GM23338 (cell line): ENCODE results near the gene SMYD3. TPM values are rescaled to one million over a fixed set of nuclear protein-coding genes. Genes with fewer than 3 reads are reported as not detected.

Experiments
- ATAC-seq: fragments of 200-7000 bp; cut with Tn5 transposase; 3 replicates; pipeline ENCODE4 v1.9.1; 2020
- DNase-seq: peaks from one replicate; pipeline ENCODE4 v3.0.0-alpha.2; 2015; ENCODE audit warnings: low spot score
- H2AFZ ChIP-seq: fragments of 200-600 bp; sonication (generic); 2 replicates; pipeline ENCODE4 v1.8.0; 2016; ENCODE audit warnings: antibody characterized with exemption, mild to moderate bottlenecking, moderate library complexity
- H3F3A ChIP-seq: fragments of 200-600 bp; sonication (generic); replicated peaks from 2 replicates; pipeline ENCODE4 v1.8.0; 2017; ENCODE audit warnings: antibody characterized with exemption, mixed run types, low read depth
- H3K27ac ChIP-seq: fragments of 200-600 bp; sonication (generic); 2 replicates; pipeline ENCODE4 v1.6.1; 2016; ENCODE audit warnings: low read depth
- H3K27me3 ChIP-seq: fragments of 200-600 bp; sonication (generic); 2 replicates; pipeline ENCODE4 v1.8.0; 2016; ENCODE audit warnings: mild to moderate bottlenecking, mixed run types, moderate library complexity; ENCODE audit not compliant: insufficient read depth
- H3K36me3 ChIP-seq: fragments of 200-600 bp; sonication (generic); 2 replicates; pipeline ENCODE4 v1.8.0; 2016; ENCODE audit warnings: mild to moderate bottlenecking; ENCODE audit not compliant: insufficient read depth
- H3K4me1 ChIP-seq: fragments of 200-600 bp; sonication (generic); 2 replicates; pipeline ENCODE4 v1.8.0; 2016; ENCODE audit warnings: mild to moderate bottlenecking, moderate library complexity; ENCODE audit not compliant: insufficient read depth
- H3K4me2 ChIP-seq: fragments of 200-600 bp; sonication (generic); 2 replicates; pipeline ENCODE4 v1.7.1; 2017; ENCODE audit warnings: mixed run types
- H3K4me3 ChIP-seq: fragments of 200-600 bp; sonication (generic); 2 replicates; pipeline ENCODE4 v1.6.1; 2016; ENCODE audit warnings: mixed run types
- H3K79me2 ChIP-seq: fragments of 200-600 bp; sonication (generic); replicated peaks from 2 replicates; pipeline ENCODE4 v1.8.0; 2017; ENCODE audit warnings: mild to moderate bottlenecking; ENCODE audit not compliant: insufficient read depth
- H3K9me2 ChIP-seq: fragments of 200-600 bp; sonication (generic); 2 replicates; pipeline ENCODE4 v1.8.0; 2017; ENCODE audit not compliant: insufficient read depth
- H4K20me1 ChIP-seq: fragments of 200-600 bp; sonication (generic); replicated peaks from 2 replicates; pipeline ENCODE4 v1.8.0; 2017; ENCODE audit warnings: mild to moderate bottlenecking; ENCODE audit not compliant: insufficient read depth
- H3K27ac Mint-ChIP-seq: 2 replicates; pipeline ENCODE4 v1.8.0; 2020; ENCODE audit warnings: inconsistent platforms, mild to moderate bottlenecking, moderate library complexity, mixed read lengths
- H3K27me3 Mint-ChIP-seq: 3 replicates; pipeline ENCODE4 v1.8.0; 2022; ENCODE audit warnings: low read depth, mild to moderate bottlenecking, moderate library complexity, mixed read lengths, inconsistent platforms; ENCODE audit not compliant: insufficient read depth, poor library complexity
- H3K36me3 Mint-ChIP-seq: 3 replicates; pipeline ENCODE4 v1.8.0; 2021; ENCODE audit warnings: low read depth, mild to moderate bottlenecking, inconsistent platforms, moderate library complexity, mixed read lengths
- H3K4me1 Mint-ChIP-seq: 3 replicates; pipeline ENCODE4 v1.8.0; 2020; ENCODE audit warnings: mild to moderate bottlenecking, inconsistent platforms, mixed read lengths
- H3K4me3 Mint-ChIP-seq: 3 replicates; pipeline ENCODE4 v1.8.0; 2021; ENCODE audit warnings: moderate library complexity, mild to moderate bottlenecking, inconsistent platforms, mixed read lengths
- H3K9me3 Mint-ChIP-seq: 3 replicates; pipeline ENCODE4 v1.8.0; 2020; ENCODE audit warnings: moderate library complexity, mild to moderate bottlenecking, inconsistent platforms, mixed read lengths
- CREB1 ChIP-seq: fragments of 250-450 bp; sonication (Bioruptor Pico); IDR thresholded peaks from 2 replicates; pipeline ENCODE4 v1.5.0; 2020; ENCODE audit warnings: low read depth, mild to moderate bottlenecking, moderate library complexity
- EZH2phosphoT487 ChIP-seq: fragments of 200-600 bp; sonication (generic); IDR thresholded peaks from one replicate; pipeline ENCODE4 v1.8.1; 2018; ENCODE audit warnings: antibody characterized with exemption; ENCODE audit not compliant: unreplicated experiment
- JUNB ChIP-seq: IDR thresholded peaks from one replicate; pipeline ENCODE4 v1.6.1; 2016; ENCODE audit warnings: antibody characterized with exemption; ENCODE audit not compliant: unreplicated experiment
- NANOG ChIP-seq: IDR thresholded peaks from 2 replicates; pipeline ENCODE4 v1.6.1; 2016; ENCODE audit warnings: antibody characterized with exemption, borderline replicate concordance
- POLR2AphosphoS5 ChIP-seq: IDR thresholded peaks from 2 replicates; pipeline ENCODE4 v1.6.1; 2016; ENCODE audit warnings: antibody characterized with exemption, low read depth
- REST ChIP-seq: IDR thresholded peaks from one replicate; pipeline ENCODE4 v1.6.1; 2018; ENCODE audit warnings: antibody characterized with exemption; ENCODE audit not compliant: unreplicated experiment
- STAT1 ChIP-seq: IDR thresholded peaks from one replicate; pipeline ENCODE4 v1.6.1; 2016; ENCODE audit warnings: antibody characterized with exemption; ENCODE audit not compliant: unreplicated experiment
- ZNF114 ChIP-seq: fragments of 250-450 bp; sonication (Bioruptor Pico); IDR thresholded peaks from 2 replicates; pipeline ENCODE4 v1.5.0; 2020; ENCODE audit warnings: mild to moderate bottlenecking, moderate library complexity
- ZNF331 ChIP-seq: fragments of 250-450 bp; sonication (Bioruptor Pico); IDR thresholded peaks from 2 replicates; pipeline ENCODE4 v1.5.0; 2020; ENCODE audit warnings: low read depth, mild to moderate bottlenecking, moderate library complexity
- polyA plus RNA-seq: library from polyadenylated mRNA; unstranded; fragments of >200 nt; fragmentation: Nextera tagmentation; extraction: Ambion mirVana; gene quantifications from 2 replicates; pipeline ENCODE4 v1.2.1, GENCODE V29; 2016
- total RNA-seq: library from RNA; depleted of rRNA; stranded (reverse); fragments of >200 nt; shearing (Covaris generic); gene quantifications from 2 replicates; pipeline ENCODE4 v1.2.3, GENCODE V29; 2014
- TF ChIP-seq, protein P1 (sequence below): fragments of 250-450 bp; sonication (Bioruptor Pico); IDR thresholded peaks from 2 replicates; pipeline ENCODE4 v1.5.0; 2020; ENCODE audit warnings: mild to moderate bottlenecking, moderate library complexity
- TF ChIP-seq, protein P2 (sequence below), 2 experiments: fragments of 200-600 bp in 1 of 2; sonication (generic) in 1 of 2; conservative IDR thresholded peaks; 2 replicates each; pipeline versions ENCODE4 v1.5.1 to v1.6.1; 2016 to 2017; ENCODE audit warnings: antibody characterized with exemption in 2 of 2, low read depth in 2 of 2, mild to moderate bottlenecking in 2 of 2, moderate library complexity in 1 of 2

SMYD3 gene
- total and polyA plus RNA-seq, 2 experiments from 2014 or later, result 31.8 to 34.4 TPM

- Mint-ChIP-seq H3K27me3 (peaks cover 6% of the 10 kb centered on the region), H3K4me1 (peaks cover 63% of the 10 kb centered on the region), H3K9me3 (no peaks in the 10 kb centered on the region), H3K36me3 (no peaks in the 10 kb centered on the region), H3K27ac (no peak overlapping the region), H3K4me3 (peak overlapping the region; percentile 45)
- Histone ChIP-seq H3K4me3 (peak overlapping the region; percentile 6; the same call in 1 of the 2 replicates), H3K27me3 (no peaks in the 10 kb centered on the region), H3F3A (no peaks in the 10 kb centered on the region), H3K27ac (no peak overlapping the region), H4K20me1 (no peaks in the 10 kb centered on the region), H3K4me1 (peaks cover 39% of the 10 kb centered on the region), H3K79me2 (no peaks in the 10 kb centered on the region), H3K36me3 (no peaks in the 10 kb centered on the region), H3K9me2 (no peaks in the 10 kb centered on the region), H2AFZ (no peak overlapping the region), H3K4me2 (peak overlapping the region; percentile 37)
- DNase-seq, result peak; percentile 79
- TF ChIP-seq NANOG (peak; percentile 77; the same call in 1 of the 2 replicates), EZH2phosphoT487 (no peak)
- ATAC-seq, result peak; percentile 85
Observed at GRCh38 chr1:246066573-246066972, 440.5 kb downstream of the SMYD3 start.

DNA sequence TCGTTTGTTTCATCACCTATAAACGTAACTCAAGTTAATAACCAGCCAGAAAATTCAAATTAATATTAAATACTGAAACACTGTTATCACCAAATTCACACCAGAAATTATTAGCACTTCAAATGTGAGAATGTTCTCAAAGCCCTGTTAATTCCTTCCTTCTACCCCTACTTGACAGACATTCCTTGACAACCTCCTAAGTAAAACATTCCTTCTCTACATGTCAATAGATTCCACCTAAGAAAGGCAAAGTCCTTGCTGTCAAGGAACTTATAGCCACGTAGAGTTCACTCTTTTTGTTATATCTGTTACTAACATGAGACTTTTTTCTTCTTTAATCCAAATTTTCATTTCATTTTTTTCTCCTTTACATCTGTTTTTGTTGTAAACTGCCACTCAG is 441.5 kb downstream of the SMYD3 start:
- Histone ChIP-seq H3K4me1 (peaks cover 39% of the 10 kb centered on the region), H3K36me3 (no peaks in the 10 kb centered on the region), H3K4me3 (peak overlapping the region; percentile 6), H3K27ac (no peak overlapping the region), H3F3A (no peaks in the 10 kb centered on the region), H2AFZ (no peak overlapping the region), H3K4me2 (peak overlapping the region; percentile 37), H3K79me2 (no peaks in the 10 kb centered on the region), H4K20me1 (no peaks in the 10 kb centered on the region), H3K27me3 (no peaks in the 10 kb centered on the region), H3K9me2 (no peaks in the 10 kb centered on the region)
- Mint-ChIP-seq H3K27ac (0 out of 2 replicates have a peak overlapping the region, but pooled peaks have one; percentile 18), H3K4me3 (peak overlapping the region; percentile 44; the same call in 2 of the 3 replicates), H3K9me3 (no peaks in the 10 kb centered on the region), H3K36me3 (no peaks in the 10 kb centered on the region), H3K27me3 (peaks cover 9% of the 10 kb centered on the region), H3K4me1 (peaks cover 59% of the 10 kb centered on the region)
- ATAC-seq (peak; percentile 67), DNase-seq (peak; percentile 60)
- TF ChIP-seq STAT1 (no peak), REST (no peak), ZNF114 (CRISPR knock-in tag) (no peak), CREB1 (CRISPR knock-in tag) (no peak), JUNB (no peak), ZNF331 (CRISPR knock-in tag) (no peak), NANOG (no peak), POLR2AphosphoS5 (no peak), EZH2phosphoT487 (no peak)
- TF ChIP-seq, protein P1, sequence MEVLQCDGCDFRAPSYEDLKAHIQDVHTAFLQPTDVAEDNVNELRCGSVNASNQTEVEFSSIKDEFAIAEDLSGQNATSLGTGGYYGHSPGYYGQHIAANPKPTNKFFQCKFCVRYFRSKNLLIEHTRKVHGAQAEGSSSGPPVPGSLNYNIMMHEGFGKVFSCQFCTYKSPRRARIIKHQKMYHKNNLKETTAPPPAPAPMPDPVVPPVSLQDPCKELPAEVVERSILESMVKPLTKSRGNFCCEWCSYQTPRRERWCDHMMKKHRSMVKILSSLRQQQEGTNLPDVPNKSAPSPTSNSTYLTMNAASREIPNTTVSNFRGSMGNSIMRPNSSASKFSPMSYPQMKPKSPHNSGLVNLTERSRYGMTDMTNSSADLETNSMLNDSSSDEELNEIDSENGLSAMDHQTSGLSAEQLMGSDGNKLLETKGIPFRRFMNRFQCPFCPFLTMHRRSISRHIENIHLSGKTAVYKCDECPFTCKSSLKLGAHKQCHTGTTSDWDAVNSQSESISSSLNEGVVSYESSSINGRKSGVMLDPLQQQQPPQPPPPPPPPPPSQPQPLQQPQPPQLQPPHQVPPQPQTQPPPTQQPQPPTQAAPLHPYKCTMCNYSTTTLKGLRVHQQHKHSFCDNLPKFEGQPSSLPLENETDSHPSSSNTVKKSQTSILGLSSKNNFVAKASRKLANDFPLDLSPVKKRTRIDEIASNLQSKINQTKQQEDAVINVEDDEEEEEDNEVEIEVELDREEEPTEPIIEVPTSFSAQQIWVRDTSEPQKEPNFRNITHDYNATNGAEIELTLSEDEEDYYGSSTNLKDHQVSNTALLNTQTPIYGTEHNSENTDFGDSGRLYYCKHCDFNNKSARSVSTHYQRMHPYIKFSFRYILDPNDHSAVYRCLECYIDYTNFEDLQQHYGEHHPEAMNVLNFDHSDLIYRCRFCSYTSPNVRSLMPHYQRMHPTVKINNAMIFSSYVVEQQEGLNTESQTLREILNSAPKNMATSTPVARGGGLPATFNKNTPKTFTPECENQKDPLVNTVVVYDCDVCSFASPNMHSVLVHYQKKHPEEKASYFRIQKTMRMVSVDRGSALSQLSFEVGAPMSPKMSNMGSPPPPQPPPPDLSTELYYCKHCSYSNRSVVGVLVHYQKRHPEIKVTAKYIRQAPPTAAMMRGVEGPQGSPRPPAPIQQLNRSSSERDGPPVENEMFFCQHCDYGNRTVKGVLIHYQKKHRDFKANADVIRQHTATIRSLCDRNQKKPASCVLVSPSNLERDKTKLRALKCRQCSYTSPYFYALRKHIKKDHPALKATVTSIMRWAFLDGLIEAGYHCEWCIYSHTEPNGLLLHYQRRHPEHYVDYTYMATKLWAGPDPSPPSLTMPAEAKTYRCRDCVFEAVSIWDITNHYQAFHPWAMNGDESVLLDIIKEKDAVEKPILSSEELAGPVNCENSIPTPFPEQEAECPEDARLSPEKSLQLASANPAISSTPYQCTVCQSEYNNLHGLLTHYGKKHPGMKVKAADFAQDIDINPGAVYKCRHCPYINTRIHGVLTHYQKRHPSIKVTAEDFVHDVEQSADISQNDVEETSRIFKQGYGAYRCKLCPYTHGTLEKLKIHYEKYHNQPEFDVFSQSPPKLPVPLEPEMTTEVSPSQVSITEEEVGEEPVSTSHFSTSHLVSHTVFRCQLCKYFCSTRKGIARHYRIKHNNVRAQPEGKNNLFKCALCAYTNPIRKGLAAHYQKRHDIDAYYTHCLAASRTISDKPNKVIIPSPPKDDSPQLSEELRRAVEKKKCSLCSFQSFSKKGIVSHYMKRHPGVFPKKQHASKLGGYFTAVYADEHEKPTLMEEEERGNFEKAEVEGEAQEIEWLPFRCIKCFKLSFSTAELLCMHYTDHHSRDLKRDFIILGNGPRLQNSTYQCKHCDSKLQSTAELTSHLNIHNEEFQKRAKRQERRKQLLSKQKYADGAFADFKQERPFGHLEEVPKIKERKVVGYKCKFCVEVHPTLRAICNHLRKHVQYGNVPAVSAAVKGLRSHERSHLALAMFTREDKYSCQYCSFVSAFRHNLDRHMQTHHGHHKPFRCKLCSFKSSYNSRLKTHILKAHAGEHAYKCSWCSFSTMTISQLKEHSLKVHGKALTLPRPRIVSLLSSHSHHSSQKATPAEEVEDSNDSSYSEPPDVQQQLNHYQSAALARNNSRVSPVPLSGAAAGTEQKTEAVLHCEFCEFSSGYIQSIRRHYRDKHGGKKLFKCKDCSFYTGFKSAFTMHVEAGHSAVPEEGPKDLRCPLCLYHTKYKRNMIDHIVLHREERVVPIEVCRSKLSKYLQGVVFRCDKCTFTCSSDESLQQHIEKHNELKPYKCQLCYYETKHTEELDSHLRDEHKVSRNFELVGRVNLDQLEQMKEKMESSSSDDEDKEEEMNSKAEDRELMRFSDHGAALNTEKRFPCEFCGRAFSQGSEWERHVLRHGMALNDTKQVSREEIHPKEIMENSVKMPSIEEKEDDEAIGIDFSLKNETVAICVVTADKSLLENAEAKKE (CRISPR knock-in tag), result no peak
- TF ChIP-seq, protein P2, sequence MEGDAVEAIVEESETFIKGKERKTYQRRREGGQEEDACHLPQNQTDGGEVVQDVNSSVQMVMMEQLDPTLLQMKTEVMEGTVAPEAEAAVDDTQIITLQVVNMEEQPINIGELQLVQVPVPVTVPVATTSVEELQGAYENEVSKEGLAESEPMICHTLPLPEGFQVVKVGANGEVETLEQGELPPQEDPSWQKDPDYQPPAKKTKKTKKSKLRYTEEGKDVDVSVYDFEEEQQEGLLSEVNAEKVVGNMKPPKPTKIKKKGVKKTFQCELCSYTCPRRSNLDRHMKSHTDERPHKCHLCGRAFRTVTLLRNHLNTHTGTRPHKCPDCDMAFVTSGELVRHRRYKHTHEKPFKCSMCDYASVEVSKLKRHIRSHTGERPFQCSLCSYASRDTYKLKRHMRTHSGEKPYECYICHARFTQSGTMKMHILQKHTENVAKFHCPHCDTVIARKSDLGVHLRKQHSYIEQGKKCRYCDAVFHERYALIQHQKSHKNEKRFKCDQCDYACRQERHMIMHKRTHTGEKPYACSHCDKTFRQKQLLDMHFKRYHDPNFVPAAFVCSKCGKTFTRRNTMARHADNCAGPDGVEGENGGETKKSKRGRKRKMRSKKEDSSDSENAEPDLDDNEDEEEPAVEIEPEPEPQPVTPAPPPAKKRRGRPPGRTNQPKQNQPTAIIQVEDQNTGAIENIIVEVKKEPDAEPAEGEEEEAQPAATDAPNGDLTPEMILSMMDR (conservative IDR thresholded peaks at IDR 0.05; ENCODE audit: low read depth in 2 of 2), result no peak
